Progenitor cell of endocrine pancreas (in vitro differentiated cells): ENCODE measurements around the gene AK5. TPM values are rescaled to one million over a fixed set of nuclear protein-coding genes. Genes with fewer than 3 reads are reported as not detected.

ENCODE experiments used
- DNase-seq: peaks from one replicate; pipeline ENCODE4 v3.0.0; 2021; ENCODE audit warnings: low spot score; ENCODE audit not compliant: unreplicated experiment
- H3K27ac Mint-ChIP-seq: 2 replicates; pipeline ENCODE4 v1.8.0; 2021; ENCODE audit warnings: mild to moderate bottlenecking, moderate library complexity, mixed read lengths
- H3K27me3 Mint-ChIP-seq: 2 replicates; pipeline ENCODE4 v1.8.0; 2021; ENCODE audit warnings: mixed read lengths
- H3K36me3 Mint-ChIP-seq: 2 replicates; pipeline ENCODE4 v1.8.0; 2022; ENCODE audit warnings: mixed read lengths; ENCODE audit not compliant: insufficient read depth
- H3K4me1 Mint-ChIP-seq: 2 replicates; pipeline ENCODE4 v1.8.0; 2021; ENCODE audit warnings: low read depth, mixed read lengths
- H3K4me3 Mint-ChIP-seq: 2 replicates; pipeline ENCODE4 v1.8.0; 2021; ENCODE audit warnings: low read depth, mild to moderate bottlenecking, moderate library complexity, mixed read lengths
- H3K9me3 Mint-ChIP-seq: 2 replicates; pipeline ENCODE4 v1.8.0; 2021; ENCODE audit warnings: low read depth, mixed read lengths
- CTCF ChIP-seq: fragments of 200-600 bp; sonication (generic); IDR thresholded peaks from one replicate; pipeline ENCODE4 v1.5.0; 2021; ENCODE audit warnings: antibody characterized with exemption, mild to moderate bottlenecking; ENCODE audit not compliant: unreplicated experiment
- total RNA-seq: library from RNA; stranded (reverse); gene quantifications from 2 replicates; pipeline ENCODE4 v1.2.1, GENCODE V29; 2021

The AK5 gene
- total RNA-seq, 1 donor from 2014 or later: 4.0 TPM

GRCh38 chr1:77465922-77466321 is 184.1 kb downstream of the AK5 start:
- no peaks in the 10 kb centered on the region for H3K36me3 Mint-ChIP-seq
- H3K9me3 Mint-ChIP-seq: no peaks in the 10 kb centered on the region
- no peak for DNase-seq
- TF ChIP-seq CTCF: no peak
- no peak overlapping the region for H3K4me3 Mint-ChIP-seq
- no peak overlapping the region for H3K27ac Mint-ChIP-seq
- peaks cover 5% of the 10 kb centered on the region for H3K27me3 Mint-ChIP-seq
- peaks cover 30% of the 10 kb centered on the region for H3K4me1 Mint-ChIP-seq

- H3K36me3 Mint-ChIP-seq: no peaks in the 10 kb centered on the region
- no peak overlapping the region for H3K4me3 Mint-ChIP-seq
- H3K9me3 Mint-ChIP-seq: no peaks in the 10 kb centered on the region
- TF ChIP-seq CTCF: no peak
- peaks cover 30% of the 10 kb centered on the region for H3K4me1 Mint-ChIP-seq
- peaks cover 5% of the 10 kb centered on the region for H3K27me3 Mint-ChIP-seq
- DNase-seq: no peak
- no peak overlapping the region for H3K27ac Mint-ChIP-seq
Measured at GRCh38 chr1:77467021-77467595, 185.3 kb downstream of the AK5 start.

GRCh38 chr1:77467741-77468140 is 185.9 kb downstream of the AK5 start:
- H3K9me3 Mint-ChIP-seq: no peaks in the 10 kb centered on the region
- H3K4me1 Mint-ChIP-seq: peaks cover 30% of the 10 kb centered on the region
- H3K36me3 Mint-ChIP-seq: no peaks in the 10 kb centered on the region
- TF ChIP-seq CTCF: no peak
- H3K4me3 Mint-ChIP-seq: no peak overlapping the region
- no peak overlapping the region for H3K27ac Mint-ChIP-seq
- DNase-seq: no peak
- H3K27me3 Mint-ChIP-seq: peaks cover 5% of the 10 kb centered on the region

- Mint-ChIP-seq H3K27me3 (peaks cover 5% of the 10 kb centered on the region), H3K36me3 (no peaks in the 10 kb centered on the region), H3K27ac (no peak overlapping the region), H3K9me3 (no peaks in the 10 kb centered on the region), H3K4me3 (no peak overlapping the region), H3K4me1 (peaks cover 34% of the 10 kb centered on the region)
- no peak for DNase-seq
- TF ChIP-seq CTCF: no peak
Measured at GRCh38 chr1:77468257-77468948, 186.6 kb downstream of the AK5 start.

- H3K27ac Mint-ChIP-seq: no peak overlapping the region
- no peak for TF ChIP-seq CTCF
- no peaks in the 10 kb centered on the region for H3K36me3 Mint-ChIP-seq
- no peaks in the 10 kb centered on the region for H3K9me3 Mint-ChIP-seq
- DNase-seq: no peak
- peaks cover 42% of the 10 kb centered on the region for H3K4me1 Mint-ChIP-seq
- H3K27me3 Mint-ChIP-seq: peaks cover 3% of the 10 kb centered on the region
- no peak overlapping the region for H3K4me3 Mint-ChIP-seq
Measured at GRCh38 chr1:77468949-77469710, 187.3 kb downstream of the AK5 start.
